Fibroblast of the aortic adventitia (primary cell): ENCODE results near the gene OPRM1. TPM values are rescaled to one million over a fixed set of nuclear protein-coding genes. Genes with fewer than 3 reads are reported as not detected.

ENCODE experiments used
- DNase-seq: peaks from one replicate; pipeline ENCODE4 v3.0.0-alpha.2; 2010; ENCODE audit warnings: low read depth
- H3K4me3 ChIP-seq: 2 replicates; pipeline ENCODE4 v1.5.1; 2011; ENCODE audit warnings: low read depth, mild to moderate bottlenecking, control low read depth, low read length, moderate library complexity
- total RNA-seq: library from RNA; depleted of rRNA; stranded (reverse); fragments of >200 nt; gene quantifications from 2 replicates; pipeline ENCODE4 v1.2.3, GENCODE V29; 2012; ENCODE audit warnings: low replicate concordance
- TF ChIP-seq, protein P1 (sequence below): IDR thresholded peaks from 2 replicates; pipeline ENCODE4 v1.5.1; 2011; ENCODE audit warnings: mild to moderate bottlenecking, low read length, control low read depth, inconsistent platforms; ENCODE audit not compliant: insufficient read depth

The OPRM1 gene
- total RNA-seq, 1 donor = not detected

DNA sequence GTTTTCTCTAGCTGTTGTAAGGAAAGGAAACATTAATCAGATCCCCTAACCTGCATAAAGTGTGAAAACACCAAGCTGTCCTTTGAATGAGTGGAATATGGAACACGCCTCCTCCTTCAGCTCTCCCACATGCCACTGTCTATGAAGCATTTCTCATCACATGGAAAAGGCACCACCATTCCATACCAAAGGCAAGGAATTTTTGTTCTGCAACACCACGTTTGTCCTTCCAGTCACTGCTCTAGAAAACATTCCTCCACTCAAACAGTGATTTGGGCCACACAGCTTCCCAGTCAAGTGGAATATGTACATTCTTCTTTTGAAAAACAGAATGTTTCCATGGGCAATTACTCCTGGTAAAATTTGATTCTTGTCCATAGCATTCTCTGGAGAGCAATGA is 120.1 kb downstream of the OPRM1 start:
- TF ChIP-seq, protein P1, sequence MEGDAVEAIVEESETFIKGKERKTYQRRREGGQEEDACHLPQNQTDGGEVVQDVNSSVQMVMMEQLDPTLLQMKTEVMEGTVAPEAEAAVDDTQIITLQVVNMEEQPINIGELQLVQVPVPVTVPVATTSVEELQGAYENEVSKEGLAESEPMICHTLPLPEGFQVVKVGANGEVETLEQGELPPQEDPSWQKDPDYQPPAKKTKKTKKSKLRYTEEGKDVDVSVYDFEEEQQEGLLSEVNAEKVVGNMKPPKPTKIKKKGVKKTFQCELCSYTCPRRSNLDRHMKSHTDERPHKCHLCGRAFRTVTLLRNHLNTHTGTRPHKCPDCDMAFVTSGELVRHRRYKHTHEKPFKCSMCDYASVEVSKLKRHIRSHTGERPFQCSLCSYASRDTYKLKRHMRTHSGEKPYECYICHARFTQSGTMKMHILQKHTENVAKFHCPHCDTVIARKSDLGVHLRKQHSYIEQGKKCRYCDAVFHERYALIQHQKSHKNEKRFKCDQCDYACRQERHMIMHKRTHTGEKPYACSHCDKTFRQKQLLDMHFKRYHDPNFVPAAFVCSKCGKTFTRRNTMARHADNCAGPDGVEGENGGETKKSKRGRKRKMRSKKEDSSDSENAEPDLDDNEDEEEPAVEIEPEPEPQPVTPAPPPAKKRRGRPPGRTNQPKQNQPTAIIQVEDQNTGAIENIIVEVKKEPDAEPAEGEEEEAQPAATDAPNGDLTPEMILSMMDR = no peak
- no peak for DNase-seq
- no peak overlapping the region for H3K4me3 ChIP-seq

DNA sequence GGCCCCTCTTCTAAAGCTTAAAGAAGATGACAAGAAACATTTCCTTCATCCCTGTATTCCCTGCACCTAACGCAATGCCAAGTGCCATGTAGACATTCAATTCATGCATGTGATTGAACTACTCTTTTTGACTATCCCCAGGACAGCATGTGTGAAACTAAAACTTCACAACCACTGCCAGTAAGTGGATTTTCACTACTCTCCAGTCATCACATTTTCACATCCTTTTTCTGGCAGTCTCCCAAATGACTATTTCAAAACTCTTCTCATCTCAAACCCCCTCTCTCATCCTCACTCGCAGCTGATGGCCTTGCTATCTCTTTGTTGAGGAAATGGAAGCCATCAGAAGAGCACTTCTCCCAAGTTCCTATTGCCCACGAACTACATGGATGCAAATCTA is 122.6 kb downstream of the OPRM1 start:
- no peak overlapping the region for H3K4me3 ChIP-seq
- no peak for DNase-seq

DNA sequence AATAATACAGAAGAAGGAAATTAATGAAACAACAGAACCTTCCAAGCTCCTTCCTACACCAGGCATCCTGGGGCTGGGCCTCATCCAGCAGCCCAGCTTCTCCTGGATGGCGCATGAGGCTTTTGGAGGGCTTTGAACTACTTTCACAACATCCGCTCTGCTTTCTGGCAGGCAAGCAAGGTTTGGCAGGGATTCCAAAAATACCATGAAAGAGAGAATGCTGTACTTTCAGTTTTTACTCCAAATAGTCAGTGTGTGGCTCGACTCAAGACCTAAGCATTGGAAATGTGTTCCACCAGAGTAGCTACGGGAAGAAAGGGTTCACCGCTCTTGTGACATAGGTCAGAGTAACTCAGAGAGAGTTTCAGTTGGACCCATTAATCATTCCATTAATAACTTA is 125.4 kb downstream of the OPRM1 start:
- H3K4me3 ChIP-seq = no peak overlapping the region
- peak; percentile 93 for DNase-seq
- TF ChIP-seq, protein P1 = no peak

More for the DNA sequence above, 122.6 kb downstream of the OPRM1 start:
- TF ChIP-seq, protein P1 = no peak

DNA sequence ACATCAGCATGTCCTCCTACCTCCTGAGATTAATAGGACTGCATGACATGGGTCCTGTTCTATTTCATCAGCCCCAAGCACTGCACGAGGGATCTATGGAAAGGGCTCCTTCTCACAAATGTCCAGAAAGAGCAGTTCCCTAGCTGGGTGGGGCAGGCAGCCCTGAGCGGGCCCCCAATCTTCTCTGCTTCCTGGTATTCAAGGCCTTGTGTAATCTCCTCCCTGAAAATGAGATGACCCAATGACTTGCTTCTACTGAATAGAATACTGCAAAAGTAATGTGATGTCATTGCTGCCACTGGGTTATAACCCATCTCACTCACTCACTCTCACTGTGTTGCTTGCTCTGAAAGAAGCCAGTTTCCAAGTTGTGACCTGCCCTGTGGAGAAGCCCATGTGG is 126.4 kb downstream of the OPRM1 start:
- H3K4me3 ChIP-seq = no peak overlapping the region
- no peak for DNase-seq
- TF ChIP-seq, protein P1 = no peak

DNA sequence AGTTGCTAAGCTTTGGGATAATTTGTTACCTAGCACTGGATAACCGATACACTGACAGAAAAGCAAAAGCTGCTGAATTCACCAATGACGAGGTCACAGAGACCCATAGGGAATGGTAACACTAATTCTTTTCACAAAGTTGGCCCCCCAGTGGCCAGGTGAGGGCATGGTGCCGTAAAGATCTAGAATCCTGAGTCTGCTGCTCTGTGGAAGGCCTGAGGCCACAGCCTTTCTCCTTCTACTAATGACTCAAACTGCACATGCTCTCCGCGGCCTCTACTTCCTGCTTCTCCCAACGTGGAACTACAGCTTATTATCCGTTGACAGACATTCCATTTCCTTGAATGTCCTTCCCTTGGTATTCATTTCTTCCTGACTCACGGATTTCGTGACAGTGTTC is 127.1 kb downstream of the OPRM1 start:
- DNase-seq = no peak
- H3K4me3 ChIP-seq = no peak overlapping the region
- TF ChIP-seq, protein P1 = no peak

DNA sequence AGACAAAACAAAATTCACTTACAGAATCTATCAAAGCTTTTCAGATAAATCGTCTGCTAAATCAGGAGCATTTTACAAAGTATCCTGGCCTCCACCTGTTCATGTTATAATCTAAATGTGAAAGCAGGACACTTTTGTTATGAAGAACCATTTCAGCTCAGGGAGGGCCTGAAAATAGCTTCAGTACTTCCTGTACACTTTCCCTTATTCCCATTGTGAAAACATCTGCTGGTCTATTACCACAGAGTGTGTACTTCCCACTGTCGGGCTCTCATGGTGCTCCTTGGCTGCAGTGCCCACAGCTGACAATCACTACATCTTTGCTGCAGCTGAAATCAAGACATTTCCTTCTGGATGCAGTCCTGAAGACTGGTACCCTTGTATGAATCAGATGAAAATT is 128.1 kb downstream of the OPRM1 start:
- no peak overlapping the region for H3K4me3 ChIP-seq
- TF ChIP-seq, protein P1 = no peak
- no peak for DNase-seq

DNA sequence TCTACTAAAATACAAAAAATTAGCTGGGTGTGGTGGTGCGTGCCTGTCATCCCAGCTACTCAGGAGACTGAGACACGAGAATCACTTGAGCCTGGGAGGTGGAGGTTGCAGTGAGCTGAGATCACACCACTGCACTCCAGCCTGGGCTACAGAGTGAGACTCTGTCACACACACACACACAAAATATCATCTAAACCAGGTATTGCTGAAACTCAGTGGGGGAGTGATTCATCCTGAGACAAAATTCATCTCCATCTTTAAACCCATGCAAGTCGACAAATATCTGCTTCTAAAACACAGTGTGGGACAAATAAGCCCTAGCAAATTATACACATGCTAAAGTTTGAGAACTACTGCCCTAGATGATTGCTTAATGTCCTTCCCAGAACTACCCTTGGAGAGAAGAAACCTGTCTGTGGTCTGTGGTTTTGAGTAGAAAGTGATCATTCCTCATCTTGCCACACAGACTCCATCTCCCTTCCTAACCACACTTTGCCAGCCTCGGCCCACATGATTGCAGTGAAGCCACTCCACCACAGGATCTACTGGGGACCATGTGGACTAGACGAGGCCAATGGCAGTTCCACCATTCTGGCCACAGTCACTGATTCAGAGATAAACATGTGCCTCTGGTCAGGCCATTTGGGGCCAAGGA is 130.3 kb downstream of the OPRM1 start:
- DNase-seq = no peak
- TF ChIP-seq, protein P1 = no peak

More for the DNA sequence above, 130.3 kb downstream of the OPRM1 start:
- no peak overlapping the region for H3K4me3 ChIP-seq
